Inflammatory macrophage (primary cell): ENCODE data around the gene RMDN3.

Source experiments
- DNase-seq, 2 donors: peaks; one replicate each; pipeline ENCODE4 v3.0.0-alpha.2; 2020 to 2022

The RMDN3 gene

DNA sequence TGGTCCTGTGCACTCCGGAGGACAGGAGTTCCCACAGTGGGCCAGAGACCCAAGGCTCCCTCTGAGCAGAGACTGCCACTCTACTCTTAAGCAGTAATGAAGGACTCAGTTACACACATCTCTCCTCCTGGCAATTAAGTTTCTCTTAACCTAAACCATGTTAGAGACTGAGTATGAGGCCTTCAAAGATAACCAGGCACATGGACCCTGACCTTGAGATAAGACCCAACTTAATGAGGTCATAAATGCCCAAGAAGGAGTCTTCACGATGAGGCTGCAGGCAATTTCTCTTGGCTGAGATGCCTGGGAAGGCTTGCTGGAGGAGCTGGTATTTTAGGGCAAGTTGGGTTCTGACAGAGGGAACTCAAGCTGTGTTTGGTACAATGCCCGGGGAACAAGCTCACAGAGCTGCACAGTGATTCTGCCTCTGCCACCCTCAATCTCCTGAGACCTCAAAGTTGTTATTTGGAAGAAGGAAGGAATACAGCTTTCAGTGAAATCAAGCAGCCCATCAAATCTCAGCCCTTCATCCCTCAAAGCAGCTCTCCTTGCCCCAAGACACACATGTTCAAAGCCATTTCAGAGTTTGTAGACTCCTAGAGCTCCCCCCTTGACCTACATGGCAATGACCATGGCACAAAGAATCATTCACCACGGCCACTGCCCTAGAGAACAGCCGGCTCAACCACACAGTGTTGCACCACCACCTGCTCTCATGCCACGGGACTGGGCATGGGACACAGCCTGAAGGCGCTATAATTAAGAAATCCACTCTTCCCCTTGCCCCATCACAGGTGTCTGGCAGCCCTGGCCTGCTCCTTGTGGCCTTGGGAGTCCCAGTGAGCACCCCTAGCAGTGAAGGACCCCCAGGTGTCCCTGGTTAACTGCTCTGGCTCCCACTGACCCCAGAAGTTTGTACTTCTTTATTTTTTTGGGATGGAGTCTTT, 7.1 kb downstream of the RMDN3 start:
- peak; percentile 84 to 89 for DNase-seq

DNA sequence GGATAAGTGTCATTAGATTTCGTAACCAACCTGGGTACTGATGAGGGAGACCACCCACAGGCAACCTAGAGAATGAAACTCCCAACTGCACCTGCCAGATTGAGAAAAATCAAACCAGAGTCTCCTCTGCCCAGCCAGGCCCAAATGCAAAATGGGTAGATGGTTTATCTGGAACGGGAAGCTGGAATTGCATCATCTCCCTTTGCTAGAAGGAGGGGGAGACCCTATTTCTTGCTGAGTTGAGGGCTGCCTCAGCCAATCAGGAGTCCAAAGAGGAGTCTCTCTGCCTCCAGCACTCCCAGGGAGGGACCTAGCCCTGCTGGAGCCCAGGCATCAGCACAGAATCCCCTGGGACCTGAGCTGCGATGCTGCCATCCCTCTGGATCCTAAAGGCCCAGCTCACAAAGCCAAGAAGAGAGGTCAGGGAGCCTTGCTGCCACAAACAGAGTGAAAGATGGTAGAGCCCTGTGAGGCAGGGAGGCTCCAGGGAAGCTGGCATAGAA, 8.1 kb downstream of the RMDN3 start:
- DNase-seq, result peak; percentile 69 to 72

DNA sequence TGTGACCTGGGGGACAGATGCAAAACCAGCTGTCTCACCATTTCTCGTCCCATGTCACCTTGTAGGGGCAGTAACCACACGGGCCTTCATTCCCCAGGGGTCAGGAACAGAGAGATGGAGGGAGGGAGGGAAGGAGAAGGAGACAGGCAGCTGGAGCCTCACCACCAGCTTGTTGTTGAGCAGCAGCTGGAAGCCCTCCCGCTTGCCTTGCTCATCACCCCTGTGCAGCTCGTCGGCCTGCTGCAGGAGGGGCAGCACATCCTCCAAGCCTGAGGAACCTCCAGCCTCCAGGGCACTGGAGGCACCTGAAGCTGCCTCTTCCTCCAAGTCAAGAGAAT, 10.3 kb downstream of the RMDN3 start:
- DNase-seq, result no peak

DNA sequence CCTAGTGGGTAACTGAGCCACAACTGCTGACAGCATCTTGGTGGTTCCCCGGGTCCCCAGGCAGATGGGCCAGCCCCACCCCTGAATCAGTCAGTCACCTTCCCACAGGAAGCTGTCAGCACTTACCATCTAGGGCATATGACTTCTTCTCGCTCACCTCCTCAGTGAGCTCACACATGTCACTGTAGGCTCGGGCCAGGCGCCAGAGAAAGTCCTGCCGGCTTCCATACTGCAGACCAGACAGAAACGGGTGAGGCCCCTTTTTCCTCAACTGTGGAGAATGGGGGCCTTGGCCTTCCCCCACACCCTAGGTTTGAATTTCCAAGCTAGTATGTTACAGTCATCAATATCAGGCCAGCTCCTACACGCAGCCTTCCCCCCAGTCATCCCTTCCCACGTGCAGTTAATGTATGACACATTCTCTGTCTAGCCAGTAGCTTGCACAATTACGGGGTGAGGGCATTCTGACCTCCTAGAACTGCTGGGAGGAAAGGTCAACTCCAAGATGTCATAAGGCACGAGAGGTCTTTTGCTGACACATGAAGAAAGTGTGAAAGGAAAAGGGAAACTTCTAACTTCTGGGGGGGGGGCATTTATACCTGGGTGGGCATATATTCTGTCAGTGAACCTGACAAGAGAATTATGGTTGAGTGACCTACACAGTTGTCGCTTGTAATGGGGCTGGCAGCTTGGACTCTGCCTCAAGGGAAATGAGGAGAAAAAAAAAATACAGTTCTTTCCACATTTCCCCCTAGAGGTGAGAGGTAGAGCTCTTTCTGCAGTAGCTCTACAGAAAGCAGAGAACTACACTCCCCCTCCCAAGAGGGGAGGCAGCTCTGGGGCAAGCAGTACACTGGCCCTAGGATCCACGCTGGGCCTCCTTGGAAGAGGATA, 10.9 kb downstream of the RMDN3 start:
- DNase-seq, result peak; percentile 96

DNA sequence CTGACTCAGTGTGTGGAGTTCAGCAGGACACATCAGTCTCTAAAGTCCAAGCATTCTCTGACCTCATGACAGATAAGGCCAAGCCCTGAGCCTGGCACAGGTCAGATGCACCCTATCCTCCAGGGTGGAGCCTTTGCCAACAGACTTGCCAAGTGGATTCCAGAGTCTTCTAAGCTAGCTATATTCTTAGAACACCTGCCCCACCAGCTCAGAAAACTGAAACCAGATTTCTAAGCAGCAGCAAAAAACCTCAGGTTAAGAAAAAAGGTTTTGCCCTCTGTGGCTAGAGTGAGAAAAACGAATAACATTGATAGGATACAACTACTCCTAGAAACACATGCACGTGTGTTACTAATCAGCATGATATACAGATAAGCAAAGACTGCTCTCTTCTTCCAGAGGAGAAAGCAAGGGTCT, 11.6 kb downstream of the RMDN3 start:
- DNase-seq, result no peak

DNA sequence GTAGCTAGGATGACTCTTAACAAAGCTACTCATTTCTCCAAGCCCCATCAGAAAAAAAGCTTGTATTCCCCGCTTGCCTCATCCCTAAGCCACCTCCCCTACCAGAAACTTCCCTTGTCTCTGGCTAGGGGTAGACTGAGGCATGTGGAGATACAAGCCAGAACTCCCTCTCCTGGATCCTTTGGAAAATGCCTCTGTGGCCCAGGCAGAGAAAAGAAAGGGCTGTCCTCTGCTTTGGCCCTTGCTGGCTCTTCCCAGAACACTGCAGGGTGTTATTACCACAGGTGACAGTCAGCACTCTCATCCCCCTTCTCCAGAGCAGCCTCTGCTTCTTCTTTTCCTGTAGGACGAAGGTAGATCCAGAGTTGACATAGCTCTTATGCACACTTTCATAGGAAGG, 15.2 kb downstream of the RMDN3 start:
- DNase-seq, result no peak

DNA sequence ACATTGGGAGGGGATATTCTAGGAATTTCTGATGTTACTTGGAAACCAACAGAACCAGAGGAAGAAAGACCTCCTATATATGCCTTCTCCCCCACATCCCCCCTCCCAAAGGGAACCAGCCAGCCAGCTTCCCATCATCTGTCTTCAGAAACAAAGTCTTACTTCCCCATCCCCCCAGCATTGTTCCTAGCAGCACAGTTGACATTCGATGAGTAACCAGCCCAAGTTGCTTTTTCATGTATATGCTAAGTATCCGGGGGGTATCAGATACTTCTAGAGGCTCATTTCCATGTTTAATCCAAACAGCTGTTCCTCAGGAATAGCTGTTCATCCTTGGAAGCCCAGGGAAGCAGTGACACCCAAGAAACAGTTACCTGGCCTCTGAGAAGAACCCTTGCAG, 16.0 kb downstream of the RMDN3 start:
- no peak for DNase-seq

DNA sequence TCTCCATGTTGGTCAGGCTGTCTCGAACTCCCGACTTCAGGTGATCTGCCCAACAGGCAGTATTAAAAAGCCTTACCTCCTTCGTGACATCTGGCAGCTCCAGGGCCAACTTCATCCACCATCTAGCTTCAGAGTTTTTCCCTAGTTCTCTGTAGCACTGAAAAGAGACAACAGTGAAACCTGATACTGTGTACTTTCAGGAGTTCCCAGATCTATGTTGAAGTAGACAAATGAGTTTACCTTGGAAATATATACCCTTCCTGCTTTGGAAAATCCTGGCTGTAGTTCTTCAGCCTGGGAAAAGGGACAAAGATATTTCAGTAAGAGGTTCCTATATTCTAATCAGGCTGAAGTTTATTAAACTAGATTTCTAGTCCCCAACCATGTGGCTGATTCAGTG, 18.0 kb downstream of the RMDN3 start:
- no peak for DNase-seq

DNA sequence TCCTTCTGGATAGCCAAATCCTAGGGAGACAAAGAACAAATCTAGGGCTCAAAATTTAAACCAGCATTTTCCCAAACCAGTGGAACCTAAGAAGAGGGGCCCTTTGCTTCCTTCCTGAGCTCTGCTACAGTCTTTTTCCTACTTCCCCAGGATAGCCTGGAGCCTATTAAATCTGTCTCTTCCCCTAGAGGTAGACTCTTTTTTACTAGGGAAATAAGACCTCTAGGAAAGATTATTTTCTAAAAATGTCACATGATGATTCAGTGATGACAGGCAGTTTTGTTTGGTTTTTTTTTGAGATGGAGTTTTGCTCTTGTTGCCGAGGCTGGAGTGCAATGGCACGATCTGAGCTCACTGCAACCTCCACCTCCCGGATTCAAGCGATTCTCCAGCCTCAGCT, 18.5 kb downstream of the RMDN3 start:
- DNase-seq, result no peak

DNA sequence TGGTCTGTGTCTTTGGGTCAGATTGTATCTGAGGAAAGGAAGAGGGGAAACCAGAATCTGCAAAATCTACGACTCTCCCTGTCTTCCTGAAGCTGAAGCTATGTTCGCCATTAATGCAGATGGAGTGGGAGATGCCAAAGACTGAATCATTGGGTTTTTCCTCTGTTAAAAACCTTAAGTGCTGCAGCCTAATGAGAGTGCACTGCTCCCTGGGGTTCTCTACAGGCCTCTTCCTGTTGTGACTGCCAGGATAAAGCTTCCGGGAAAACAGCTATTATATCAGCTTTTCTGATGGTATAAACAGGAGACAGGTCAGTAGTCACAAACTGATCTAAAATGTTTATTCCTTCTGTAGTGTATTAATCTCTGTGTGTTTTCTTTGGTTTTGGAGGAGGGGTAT, 24.0 kb downstream of the RMDN3 start:
- DNase-seq, result no peak

DNA sequence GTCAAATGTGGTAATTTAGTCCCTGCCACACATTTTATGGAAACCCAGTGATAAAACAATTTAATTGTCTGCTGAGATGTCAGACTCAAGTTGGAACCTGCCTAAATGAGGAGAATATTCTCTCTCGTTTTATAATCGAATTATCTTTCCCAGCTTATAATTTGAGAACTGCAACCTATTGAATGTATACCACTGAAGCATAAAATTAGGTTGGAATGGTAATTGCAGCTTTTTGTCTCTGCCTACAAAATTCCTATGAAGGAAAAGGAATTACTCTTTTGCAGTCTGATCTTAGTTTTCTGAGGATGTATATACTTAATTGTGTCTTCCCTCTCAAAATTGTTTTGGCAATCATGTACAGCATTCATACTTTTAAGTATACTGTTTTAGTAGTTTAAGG, 31.1 kb downstream of the RMDN3 start:
- DNase-seq, result no peak

DNA sequence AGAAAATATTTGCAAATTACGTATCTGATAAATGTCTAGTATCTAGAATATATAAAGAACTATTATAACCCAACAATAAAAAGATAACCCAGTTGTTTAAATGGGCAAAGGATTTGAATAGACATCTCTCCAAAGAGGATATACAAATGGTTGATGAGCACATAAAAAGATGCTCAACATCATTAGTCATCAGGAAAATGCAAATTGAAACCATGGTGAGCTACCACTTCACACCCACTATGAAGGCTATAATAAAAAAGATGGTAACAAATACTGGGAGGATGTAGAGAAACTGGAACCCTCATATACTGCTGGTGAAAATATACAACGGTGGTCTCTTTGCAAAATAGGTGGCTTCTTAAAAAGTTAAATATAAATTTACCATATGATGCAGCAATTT, 32.1 kb downstream of the RMDN3 start:
- no peak for DNase-seq

DNA sequence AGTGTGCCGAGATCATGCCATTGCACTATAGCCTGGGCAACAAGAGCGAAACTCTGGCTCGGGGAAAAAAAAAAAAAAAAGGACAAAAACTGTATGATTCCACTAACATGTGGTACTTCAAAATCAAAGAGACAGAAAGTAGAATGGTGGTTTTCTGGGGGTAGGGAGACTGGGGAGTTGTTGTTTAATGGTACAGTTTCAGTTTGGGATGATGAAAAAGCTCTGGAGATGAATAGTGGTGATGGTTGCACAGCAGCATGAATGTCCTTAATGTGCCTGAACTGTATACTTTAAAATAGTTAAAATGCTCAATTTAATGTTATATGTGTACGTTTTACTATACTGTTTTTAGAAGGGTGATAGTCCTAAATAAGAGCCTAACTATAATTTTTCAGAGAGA, 32.7 kb downstream of the RMDN3 start:
- no peak for DNase-seq

DNA sequence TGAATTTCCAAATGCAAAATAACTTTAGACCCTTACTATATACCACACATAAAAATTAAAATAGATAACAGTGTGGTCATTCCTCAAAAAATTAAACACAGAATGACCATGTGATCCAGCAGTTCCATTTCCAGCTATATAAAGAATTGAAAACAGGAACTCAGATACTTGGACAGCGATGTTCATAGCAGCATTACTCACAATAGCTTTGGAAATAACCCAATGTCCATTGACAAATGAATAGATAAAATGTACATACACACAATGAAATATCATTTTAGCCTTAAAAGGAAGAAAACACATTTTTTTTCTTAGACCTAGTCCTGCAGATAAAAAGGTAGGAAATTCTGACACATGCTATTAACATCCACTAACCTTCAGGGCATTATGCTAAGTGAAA, 33.4 kb downstream of the RMDN3 start:
- peak; percentile 36 to 47 for DNase-seq

DNA sequence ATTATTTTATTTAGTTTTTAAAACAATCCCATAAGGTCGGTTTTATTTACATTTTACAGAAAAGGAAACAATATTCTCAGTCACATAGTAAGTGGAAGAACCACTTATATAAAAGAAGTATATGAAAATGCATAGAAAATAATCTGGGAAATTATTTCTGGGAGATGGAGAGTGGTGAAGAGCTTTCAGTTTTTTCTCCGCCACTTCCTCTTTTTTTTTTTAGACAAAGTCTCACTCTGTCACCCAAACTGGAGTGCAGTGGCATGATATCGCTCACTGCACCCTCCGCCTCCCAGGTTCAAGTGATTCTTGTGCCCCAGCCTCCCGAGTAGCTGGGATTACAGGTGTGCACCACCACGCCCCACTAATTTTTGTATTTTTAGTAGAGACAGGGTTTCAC, 38.9 kb downstream of the RMDN3 start:
- DNase-seq, result no peak

DNA sequence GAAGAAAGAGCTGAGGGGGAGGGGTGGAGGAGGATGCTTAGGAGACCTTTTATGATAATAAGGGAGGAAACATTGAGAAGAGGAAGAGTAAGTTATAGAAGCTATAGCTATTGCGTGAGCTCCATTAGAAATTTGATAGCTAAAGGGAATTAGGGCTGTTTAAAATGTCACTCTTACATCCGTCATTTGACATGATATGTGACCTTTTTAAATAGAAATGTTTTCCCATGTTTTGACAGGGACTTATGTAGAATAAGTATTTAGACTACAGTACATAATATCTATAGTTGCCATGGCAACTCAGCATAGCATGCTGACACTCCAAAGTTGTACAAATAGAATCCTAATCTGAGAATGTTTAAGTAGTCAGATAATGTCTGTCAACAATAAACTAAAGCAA, 40.9 kb downstream of the RMDN3 start:
- no peak for DNase-seq

DNA sequence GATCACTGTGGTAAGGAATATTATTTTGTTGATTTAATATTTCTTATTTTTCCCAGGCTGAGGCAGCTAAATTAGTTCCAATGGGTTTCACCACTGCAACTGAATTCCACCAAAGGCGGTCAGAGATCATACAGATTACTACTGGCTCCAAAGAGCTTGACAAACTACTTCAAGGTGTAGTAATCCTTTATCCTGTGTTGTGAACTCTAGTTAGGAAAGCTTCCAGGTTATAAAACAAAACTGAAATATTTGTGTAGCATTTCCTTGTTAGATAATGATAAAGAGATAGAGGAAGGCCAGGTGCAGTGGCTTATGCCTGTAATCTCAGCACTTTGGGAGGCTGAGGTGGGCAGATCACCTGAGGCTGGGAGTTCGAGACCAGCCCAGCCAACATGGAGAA, 48.9 kb downstream of the RMDN3 start:
- DNase-seq, result no peak

DNA sequence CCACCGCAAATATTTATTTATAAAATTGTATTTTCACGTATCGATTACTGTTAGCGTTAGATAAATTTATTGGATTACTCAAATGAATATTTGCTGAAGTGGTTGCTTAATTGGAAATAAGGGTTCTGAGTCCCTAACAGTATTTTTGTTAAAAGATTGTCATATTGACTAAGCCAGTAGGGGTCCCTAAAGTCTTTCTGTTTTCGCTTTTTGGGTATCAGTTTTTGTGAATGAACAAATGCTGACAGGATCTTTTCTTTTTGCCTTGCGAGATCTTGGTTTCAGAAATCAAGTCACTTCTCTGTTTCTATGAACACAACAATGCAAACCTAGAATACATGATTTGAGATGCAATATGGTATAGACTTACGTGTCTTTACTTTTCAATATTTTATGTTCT, 53.0 kb downstream of the RMDN3 start:
- peak; percentile 48 to 55 for DNase-seq

DNA sequence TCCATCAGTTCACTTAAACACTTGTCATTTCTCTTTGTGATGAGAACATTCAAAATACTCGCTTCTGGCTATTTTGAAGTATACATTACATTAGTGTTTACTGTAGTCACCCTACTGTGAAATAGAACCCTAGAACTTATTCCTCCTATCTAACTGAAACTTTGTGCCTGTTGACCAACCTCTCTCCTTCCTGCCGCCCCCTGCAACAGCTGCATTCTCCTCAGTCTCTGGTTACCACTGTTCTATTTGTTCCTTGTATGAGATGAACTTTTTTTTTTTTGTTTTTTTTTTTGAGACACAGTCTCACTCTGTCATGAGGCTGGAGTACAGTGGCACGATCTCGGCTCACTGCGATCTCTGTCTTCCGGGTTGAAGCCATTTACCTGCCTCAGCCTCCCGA, 57.1 kb downstream of the RMDN3 start:
- no peak for DNase-seq

DNA sequence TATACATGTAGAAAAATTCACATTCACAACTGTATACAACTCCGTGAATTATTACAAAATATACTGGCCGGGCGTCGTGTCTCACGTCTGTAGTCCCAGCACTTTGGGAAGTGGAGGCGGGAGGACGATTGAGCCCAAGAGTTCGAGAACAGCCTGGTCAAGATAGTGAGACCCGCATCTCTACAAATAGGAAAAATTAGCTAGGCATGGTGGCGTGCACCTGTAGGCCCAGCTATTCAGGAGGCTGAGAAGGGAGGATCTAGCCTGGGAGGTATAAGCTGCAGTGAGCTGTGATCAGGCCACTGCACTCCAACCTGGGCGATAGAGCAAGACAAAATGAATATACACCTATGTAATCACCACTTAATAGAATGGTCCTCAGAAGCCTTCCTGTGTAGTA, 58.8 kb downstream of the RMDN3 start:
- no peak for DNase-seq

DNA sequence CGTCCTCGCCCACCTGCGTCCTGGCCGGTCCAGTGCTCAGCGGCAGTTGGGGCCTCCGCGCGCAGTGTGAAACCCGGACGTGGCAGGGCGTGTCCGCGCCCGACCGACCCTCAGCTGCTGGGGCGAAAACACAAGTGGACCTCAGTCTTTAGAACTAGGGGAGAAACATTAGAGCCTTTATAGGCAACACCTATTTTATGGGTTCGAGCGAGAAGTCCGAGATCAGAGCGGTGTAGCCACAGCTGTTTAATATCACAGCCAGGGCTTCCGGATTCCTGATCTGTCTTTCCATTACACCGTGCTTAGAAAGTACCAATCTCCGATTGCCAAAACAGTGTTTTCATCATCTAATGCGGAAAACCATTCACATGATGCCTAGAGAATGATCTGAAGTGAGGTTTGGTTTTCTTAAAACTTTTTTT, 59.6 kb downstream of the RMDN3 start:
- DNase-seq, result peak; percentile 11 to 14

DNA sequence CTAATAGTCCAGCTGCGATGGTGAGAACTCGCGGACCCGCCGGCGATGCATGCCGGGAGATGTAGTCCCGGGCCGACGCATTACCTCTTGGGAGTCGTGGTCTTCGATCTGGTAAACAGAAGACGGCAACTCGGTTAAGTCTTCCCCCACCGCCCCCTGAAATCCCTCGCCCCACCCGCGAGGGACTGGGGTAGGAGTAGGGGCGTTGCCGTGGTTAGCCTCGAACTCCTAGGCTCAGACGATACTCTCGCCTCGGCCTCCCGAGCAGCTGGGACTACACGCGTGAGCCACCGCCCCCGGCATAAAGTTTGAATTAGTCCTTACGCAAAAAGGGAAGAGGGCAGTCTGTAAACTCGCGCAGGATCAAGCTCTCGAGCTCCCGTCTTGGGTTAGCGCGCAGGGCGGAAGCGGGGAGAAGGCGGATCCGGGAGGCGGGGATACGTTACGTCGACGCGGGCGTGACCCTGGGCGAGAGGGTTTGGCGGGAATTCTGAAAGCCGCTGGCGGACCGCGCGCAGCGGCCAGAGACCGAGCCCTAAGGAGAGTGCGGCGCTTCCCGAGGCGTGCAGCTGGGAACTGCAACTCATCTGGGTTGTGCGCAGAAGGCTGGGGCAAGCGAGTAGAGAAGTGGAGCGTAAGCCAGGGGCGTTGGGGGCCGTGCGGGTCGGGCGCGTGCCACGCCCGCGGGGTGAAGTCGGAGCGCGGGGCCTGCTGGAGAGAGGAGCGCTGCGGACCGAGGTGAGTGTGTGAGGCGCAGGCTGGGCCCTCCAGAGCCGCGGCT, 60.2 kb downstream of the RMDN3 start, which contains the start of gene RAD51:
Gene RAD51 (plus strand): TSS at position 487 of the 781 bp plus-strand sequence. CDS start 3,585 bp downstream, outside the sequence.
- DNase-seq, result peak; percentile 99
